H4 (cell line): ENCODE measurements around the gene IL5RA. TPM values are rescaled to one million over a fixed set of nuclear protein-coding genes. Genes with fewer than 3 reads are reported as not detected.

ENCODE experiments used
- DNase-seq: peaks from one replicate; pipeline ENCODE4 v3.0.0-alpha.2; 2015; ENCODE audit warnings: low spot score
- total RNA-seq: library from RNA; depleted of rRNA; stranded (reverse); fragments of >200 nt; shearing (Covaris generic); gene quantifications from 2 replicates; pipeline ENCODE4 v1.2.3, GENCODE V29; 2014; rRNA removed

The IL5RA gene
- total RNA-seq, 1 experiment from 2014 or later, result 0.10 TPM

DNA sequence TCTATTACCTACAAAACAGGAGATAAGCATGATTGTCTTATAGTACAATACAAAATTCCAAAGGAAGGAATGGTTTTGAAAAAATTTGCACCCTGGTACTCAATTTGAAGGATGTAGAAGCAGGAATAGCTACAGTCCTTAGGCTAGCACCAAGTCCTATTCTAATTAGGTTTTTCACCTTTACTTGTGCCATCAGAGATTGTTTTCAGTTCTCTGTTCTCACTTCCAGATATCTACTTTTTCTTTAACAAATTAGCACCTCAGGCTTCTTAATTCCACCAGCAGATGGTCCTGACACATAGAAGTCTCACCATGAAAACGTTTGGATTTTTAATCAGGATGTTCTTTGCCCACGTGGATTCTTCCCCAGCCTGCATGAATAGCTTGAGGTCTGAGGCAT, 43.8 kb downstream of the IL5RA start:
- DNase-seq, result no peak

- peak; percentile 60 for DNase-seq
These were observed 44.3 kb downstream of the IL5RA start for GRCh38 chr3:3065876-3066275.

GRCh38 chr3:3064297-3064696, 45.9 kb downstream of the IL5RA start:
- DNase-seq, result no peak

DNA sequence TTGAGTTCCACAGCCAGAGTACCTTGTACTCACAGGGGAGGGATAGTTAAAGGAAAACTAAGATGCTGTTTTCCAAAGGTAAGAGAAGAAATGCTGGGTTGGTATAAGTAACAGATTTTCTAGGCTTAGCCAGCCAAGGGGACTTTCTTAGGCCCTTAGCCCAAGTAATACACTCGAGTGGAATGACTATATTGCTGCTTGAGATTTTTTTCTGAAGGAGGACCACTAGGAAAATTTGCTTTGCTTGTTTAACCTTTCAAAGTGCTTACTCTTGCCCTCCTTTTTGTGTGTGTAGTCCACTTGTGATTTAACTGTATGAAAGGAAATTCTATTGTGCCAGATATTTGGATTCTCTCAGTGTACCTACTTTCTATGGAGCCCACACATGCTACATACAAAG, 50.5 kb downstream of the IL5RA start:
- DNase-seq, result no peak

DNA sequence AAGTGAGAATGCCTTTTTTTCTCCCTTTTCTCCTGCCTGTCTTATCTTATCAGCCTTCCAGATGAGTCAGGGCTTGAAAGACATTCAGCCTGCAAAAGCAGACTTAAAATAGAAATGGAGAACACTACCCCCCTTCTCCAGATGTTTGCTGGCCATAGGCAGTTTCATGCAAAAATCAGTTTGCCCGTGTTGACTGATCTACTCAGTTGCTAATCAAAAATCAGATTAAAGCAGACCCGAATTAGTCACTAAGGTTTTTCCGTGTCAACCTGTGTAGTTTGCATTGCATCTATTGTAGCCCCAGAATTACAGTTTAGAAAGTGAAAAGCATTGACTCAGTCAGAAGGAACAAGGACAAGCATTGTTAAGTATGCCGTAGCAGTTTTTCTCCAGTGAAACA, 56.2 kb downstream of the IL5RA start:
- DNase-seq, result no peak

DNA sequence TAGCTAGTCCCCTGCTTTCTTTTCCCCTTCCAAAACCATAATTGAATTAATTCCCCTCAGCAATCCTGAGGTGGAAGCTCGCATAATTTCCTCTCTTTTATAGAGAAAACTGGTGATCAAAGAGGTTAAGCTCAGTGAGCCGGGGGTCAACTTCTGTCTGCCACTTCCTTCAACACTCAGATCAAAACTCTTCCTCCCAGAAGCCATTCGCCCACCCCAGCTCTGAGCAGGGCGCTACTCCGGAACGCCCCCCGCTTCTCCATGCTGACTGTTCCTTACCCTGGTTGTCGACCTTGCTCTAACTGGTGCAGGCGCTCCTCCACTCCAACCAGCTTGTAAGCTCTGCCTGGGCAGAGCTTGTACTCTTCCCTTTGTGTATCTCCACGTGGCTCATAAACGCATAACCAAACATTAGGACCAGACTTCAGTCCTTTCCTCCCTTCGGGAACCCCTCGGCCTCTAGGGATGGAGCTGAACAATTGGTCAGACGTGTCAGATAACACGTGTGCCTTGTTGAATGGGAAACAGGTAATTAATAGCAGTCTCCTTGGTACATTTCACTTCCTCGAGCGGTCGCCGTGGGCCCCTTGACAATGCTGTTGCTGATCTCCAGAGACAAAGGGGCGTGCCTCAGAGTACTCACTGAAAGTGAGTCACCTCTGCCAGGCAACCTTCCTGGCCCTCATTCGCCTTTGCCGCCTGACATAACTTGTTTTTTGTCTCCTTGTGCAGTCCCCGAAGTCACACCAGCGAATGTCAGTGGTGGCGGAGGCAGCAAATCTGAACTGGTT, 71.8 kb downstream of the IL5RA start:
- peak; percentile 29 for DNase-seq

DNA sequence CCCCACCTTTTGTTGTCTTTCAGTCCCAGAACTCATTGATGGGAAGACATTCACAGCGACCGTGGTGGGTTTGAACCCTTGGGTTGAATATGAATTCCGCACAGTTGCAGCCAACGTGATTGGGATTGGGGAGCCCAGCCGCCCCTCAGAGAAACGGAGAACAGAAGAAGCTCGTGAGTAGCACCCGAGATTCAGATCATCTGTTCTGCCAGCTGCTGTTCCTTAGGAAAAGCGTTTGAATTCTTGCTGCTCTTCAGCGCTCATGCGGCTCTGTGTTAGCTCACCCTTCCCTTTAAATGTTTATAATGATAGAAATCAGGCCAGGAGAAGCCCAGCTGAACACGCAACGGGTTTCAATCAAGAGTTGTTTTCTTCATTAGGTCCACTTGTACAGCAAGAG, 73.0 kb downstream of the IL5RA start:
- DNase-seq, result no peak

DNA sequence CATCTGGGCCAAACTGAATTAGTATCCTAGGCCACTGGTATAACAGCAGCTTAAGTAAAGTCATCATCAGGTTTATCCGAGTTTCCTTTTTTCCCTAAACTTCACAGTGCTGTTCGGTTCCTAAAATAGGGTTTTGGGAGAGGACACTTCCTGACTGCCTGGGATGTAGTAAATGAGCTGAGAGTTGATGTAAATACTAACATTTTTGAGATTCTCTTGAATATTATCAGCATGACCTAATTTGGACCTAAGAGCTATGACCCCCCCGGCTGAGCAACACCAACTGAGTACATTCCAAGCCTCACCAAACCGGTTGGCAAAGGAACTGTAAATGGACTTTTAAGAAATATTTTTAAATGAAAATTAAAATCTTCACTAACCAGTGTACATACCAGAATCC, 78.8 kb downstream of the IL5RA start:
- no peak for DNase-seq

- DNase-seq, result no peak
These were observed 82.1 kb downstream of the IL5RA start for GRCh38 chr3:3027976-3028567.

GRCh38 chr3:3023111-3023745, 86.9 kb downstream of the IL5RA start:
- no peak for DNase-seq

- DNase-seq, result no peak
These were observed 90.0 kb downstream of the IL5RA start for GRCh38 chr3:3020209-3020608.

Other genes with a start within 250 kb of the IL5RA start
- gene TRNT1, start 16.6 kb upstream of the IL5RA start, total RNA-seq, result 16.9 and 23.6 TPM in 2 replicates
- gene CRBN, start 69.3 kb upstream of the IL5RA start, total RNA-seq, result 97.3 and 102 TPM in 2 replicates